IMR-90 (cell line): ENCODE data around the gene CACNG7. TPM values are rescaled to one million over a fixed set of nuclear protein-coding genes. Genes with fewer than 3 reads are reported as not detected.

Source experiments
- ATAC-seq: fragments of 200-7000 bp; cut with Tn5 transposase; 2 replicates; pipeline ENCODE4 v1.9.1; 2020; ENCODE audit warnings: low read depth, mild to moderate bottlenecking, moderate library complexity
- BruUV-seq: library from RNA; stranded (reverse); fragments of 400-500 nt; replicated peaks from 2 replicates; lab custom pipeline; 2021; lab: Mats Ljungman, UMichigan
- CTCF ChIA-PET: fragments of 300-600 bp; formaldehyde crosslinking; extraction: SDS; loops from one replicate; lab custom pipeline; 2021; ENCODE audit warnings: antibody characterized with exemption; lab: Yijun Ruan, JAX
- POLR2A ChIA-PET: fragments of 300-600 bp; sonication (Branson Sonifier 250); formaldehyde crosslinking; loops from one replicate; lab custom pipeline; 2022; ENCODE audit warnings: antibody characterized with exemption; ENCODE audit not compliant: unreplicated experiment; lab: Charles Lee
- DNase-seq: peaks from one replicate; pipeline ENCODE4 v3.0.0; 2013
- H2AFZ ChIP-seq: replicated peaks from 2 replicates; pipeline ENCODE3; 2013; ENCODE audit warnings: low read length, mild to moderate bottlenecking; ENCODE audit not compliant: poor library complexity
- H2AK5ac ChIP-seq: 2 replicates; pipeline ENCODE4 v1.6.1; 2013; ENCODE audit warnings: low read depth, low read length, inconsistent platforms
- H2AK9ac ChIP-seq: replicated peaks from 2 replicates; pipeline ENCODE3; 2013; ENCODE audit warnings: mild to moderate bottlenecking, low read depth, low read length, moderate library complexity; ENCODE audit not compliant: poor library complexity
- H2BK120ac ChIP-seq: 2 replicates; pipeline ENCODE4 v1.6.1; 2013; ENCODE audit warnings: low read depth, low read length, inconsistent platforms
- H2BK15ac ChIP-seq: 3 replicates; pipeline ENCODE4 v1.6.1; 2013; ENCODE audit warnings: low read depth, low read length, inconsistent platforms
- H2BK20ac ChIP-seq: 2 replicates; pipeline ENCODE4 v1.6.1; 2013; ENCODE audit warnings: low read depth, mild to moderate bottlenecking, inconsistent platforms, low read length, moderate library complexity
- H2BK5ac ChIP-seq: 2 replicates; pipeline ENCODE4 v1.6.1; 2013; ENCODE audit warnings: mild to moderate bottlenecking, low read depth, low read length, inconsistent platforms; ENCODE audit not compliant: poor library complexity, severe bottlenecking
- H3K14ac ChIP-seq: replicated peaks from 2 replicates; pipeline ENCODE4 v1.6.1; 2013; ENCODE audit warnings: low read depth, low read length, inconsistent platforms
- H3K18ac ChIP-seq: 2 replicates; pipeline ENCODE4 v1.6.1; 2013; ENCODE audit warnings: low read depth, low read length, control low read depth
- H3K23ac ChIP-seq: 2 replicates; pipeline ENCODE4 v1.6.1; 2013; ENCODE audit warnings: low read depth, low read length, inconsistent platforms
- H3K27ac ChIP-seq: 2 replicates; pipeline ENCODE4 v1.5.1; 2013; ENCODE audit warnings: mild to moderate bottlenecking, control low read depth, low read length; ENCODE audit not compliant: insufficient read depth
- H3K27me3 ChIP-seq: 2 replicates; pipeline ENCODE4 v1.6.1; 2013; ENCODE audit warnings: low read length; ENCODE audit not compliant: control insufficient read depth, insufficient read depth
- H3K36me3 ChIP-seq: 2 replicates; pipeline ENCODE4 v1.6.1; 2013; ENCODE audit warnings: low read length, mixed read lengths; ENCODE audit not compliant: control insufficient read depth, insufficient read depth
- H3K4ac ChIP-seq: 2 replicates; pipeline ENCODE4 v1.6.1; 2013; ENCODE audit warnings: low read depth, low read length, inconsistent platforms
- H3K4me1 ChIP-seq: 2 replicates; pipeline ENCODE4 v1.6.1; 2013; ENCODE audit warnings: low read length, mixed read lengths; ENCODE audit not compliant: control insufficient read depth, insufficient read depth
- H3K4me2 ChIP-seq: 2 replicates; pipeline ENCODE4 v1.6.1; 2013; ENCODE audit warnings: low read depth, mild to moderate bottlenecking, control low read depth, low read length, moderate library complexity
- H3K4me3 ChIP-seq: 2 replicates; pipeline ENCODE4 v1.5.1; 2013; ENCODE audit warnings: low read depth, mild to moderate bottlenecking, control low read depth, low read length, moderate library complexity; ENCODE audit not compliant: insufficient read depth
- H3K56ac ChIP-seq: 2 replicates; pipeline ENCODE4 v1.6.1; 2013; ENCODE audit warnings: low read length, inconsistent platforms; ENCODE audit not compliant: insufficient read depth; ENCODE audit errors: extremely low read depth
- H3K79me1 ChIP-seq, 2 experiments: 2 replicates each; pipeline ENCODE4 v1.6.1; 2013; ENCODE audit warnings: low read length in 2 of 2, inconsistent platforms in 1 of 2, low read depth in 1 of 2
- H3K9ac ChIP-seq: 2 replicates; pipeline ENCODE4 v1.6.1; 2013; ENCODE audit warnings: low read depth, low read length, control low read depth
- H3K9me1 ChIP-seq: 2 replicates; pipeline ENCODE4 v1.6.1; 2013; ENCODE audit warnings: low read length, inconsistent platforms; ENCODE audit not compliant: insufficient read depth
- H3K9me3 ChIP-seq: 2 replicates; pipeline ENCODE4 v1.6.1; 2013; ENCODE audit warnings: low read length; ENCODE audit not compliant: control insufficient read depth, insufficient read depth
- H4K20me1 ChIP-seq: 2 replicates; pipeline ENCODE4 v1.6.1; 2013; ENCODE audit warnings: low read length, inconsistent platforms; ENCODE audit not compliant: insufficient read depth
- H4K5ac ChIP-seq: 2 replicates; pipeline ENCODE4 v1.6.1; 2013; ENCODE audit warnings: mild to moderate bottlenecking, low read depth, low read length, control low read depth
- H4K8ac ChIP-seq, 2 experiments: 2 replicates each; pipeline ENCODE4 v1.6.1; 2013; ENCODE audit warnings: low read depth in 2 of 2, low read length in 2 of 2, control low read depth in 1 of 2, inconsistent platforms in 1 of 2
- H4K91ac ChIP-seq: 2 replicates; pipeline ENCODE4 v1.6.1; 2013; ENCODE audit warnings: low read depth, low read length, inconsistent platforms; ENCODE audit not compliant: insufficient read depth
- CEBPB ChIP-seq: IDR thresholded peaks from 2 replicates; pipeline ENCODE4 v1.6.1; 2012; ENCODE audit warnings: low read depth, low read length, improper control_type of control experiment
- CHD1 ChIP-seq: IDR thresholded peaks from 2 replicates; pipeline ENCODE4 v1.6.1; 2012; ENCODE audit warnings: low read depth, low read length, improper control_type of control experiment
- FOS ChIP-seq: fragments of 150-350 bp; IDR thresholded peaks from 2 replicates; pipeline ENCODE4 v1.6.1; 2016; ENCODE audit warnings: low read depth, low read length
- MAZ ChIP-seq: IDR thresholded peaks from 2 replicates; pipeline ENCODE4 v1.6.1; 2012; ENCODE audit warnings: low read depth, mild to moderate bottlenecking, low read length, improper control_type of control experiment, moderate library complexity, borderline replicate concordance
- MXI1 ChIP-seq: IDR thresholded peaks from 2 replicates; pipeline ENCODE4 v1.6.1; 2012; ENCODE audit warnings: low read depth, mild to moderate bottlenecking, low read length, moderate library complexity, borderline replicate concordance
- NFE2L2 ChIP-seq: fragments of 150-350 bp; IDR thresholded peaks from 2 replicates; pipeline ENCODE4 v1.6.1; 2016; ENCODE audit warnings: low read depth, mild to moderate bottlenecking, low read length
- WGBS, 2 experiments: methylation state at CpG; one replicate each; pipeline versions ENCODE4 v1.1.5 to v1.1.7; 2013; ENCODE audit warnings: missing lambda C conversion rate in 2 of 2; ENCODE audit not compliant: insufficient read length in 1 of 2; ENCODE audit errors: extremely low coverage in 2 of 2; 5-methylcytosine and 5-hydroxymethylcytosine counted together
- dilution Hi-C: fragments of 300-500 bp; cut with HindIII; formaldehyde crosslinking; loops from one replicate; pipeline ENCODE4 v1.14.3; 2018; ENCODE audit warnings: low sequenced_read_pairs; ENCODE audit not compliant: unreplicated experiment
- in situ Hi-C: fragments of 300-500 bp; cut with MboI; formaldehyde crosslinking; loops from 3 replicates; pipeline ENCODE4 v1.14.3; 2019; ENCODE audit warnings: low sequenced_read_pairs, inconsistent platforms, mixed read lengths
- intact Hi-C: fragments of 100-400 bp; cut with micrococcal nuclease; formaldehyde crosslinking; loops from 2 replicates; pipeline ENCODE4 v1.10.0; 2022
- polyA plus RNA-seq, 3 experiments: library from polyadenylated mRNA; depleted of rRNA; stranded (reverse); fragments of >200 nt; gene quantifications; 2 replicates each; pipeline ENCODE4 v1.2.3, GENCODE V29; 2012; ENCODE audit warnings: low replicate concordance in 1 of 3
- total RNA-seq: library from RNA; depleted of rRNA; stranded (reverse); fragments of >200 nt; gene quantifications from 2 replicates; pipeline ENCODE4 v1.2.3, GENCODE V29; 2012
- TF ChIP-seq, protein P1 (sequence below): conservative IDR thresholded peaks from 2 replicates; pipeline ENCODE4 v1.5.1; 2012; ENCODE audit warnings: mild to moderate bottlenecking, low read depth, low read length, improper control_type of control experiment

The CACNG7 gene
- total and polyA plus RNA-seq, 2 of the 4 experiments (the other 2 are of a cell fraction): 0.36 to 6.7 TPM

DNA sequence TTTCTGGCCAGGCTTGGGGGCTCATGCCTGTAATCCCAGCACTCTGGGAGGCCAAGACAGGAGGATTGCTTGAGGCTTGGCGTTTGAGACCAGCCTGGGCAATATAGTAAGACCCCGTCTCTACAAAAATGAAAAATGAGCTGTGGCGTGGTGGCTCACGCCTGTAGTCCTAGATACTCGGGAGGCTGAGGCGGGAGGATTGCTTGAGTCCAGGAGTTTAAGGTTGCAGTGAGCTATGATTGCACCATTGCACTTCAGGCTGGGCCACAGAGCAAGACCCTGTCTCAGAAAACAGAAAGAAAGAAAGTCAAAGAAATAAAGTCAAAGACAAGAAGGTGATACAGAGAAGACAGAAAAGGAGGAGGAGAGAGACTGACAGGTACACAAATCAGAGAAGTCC is 79.9 kb downstream of the CACNG7 start:
- no peak overlapping the region for H2AFZ ChIP-seq
- peaks cover 32% of the 10 kb centered on the region; the same call in 1 of the 2 replicates for H3K27me3 ChIP-seq
- no peaks in the 10 kb centered on the region for H3K9me1 ChIP-seq
- H3K9ac ChIP-seq: no peak overlapping the region
- H3K14ac ChIP-seq: no peak overlapping the region
- DNase-seq: no peak
- no peak overlapping the region for H3K4me2 ChIP-seq
- H4K8ac ChIP-seq: no peak overlapping the region
- no peak overlapping the region for H2AK5ac ChIP-seq
- H3K79me1 ChIP-seq: no peaks in the 10 kb centered on the region
- no peak overlapping the region for H4K5ac ChIP-seq
- no peak overlapping the region for H3K27ac ChIP-seq
- H2BK5ac ChIP-seq: no peak overlapping the region
- no peak overlapping the region for H3K23ac ChIP-seq
- 64% methylated on average over 3 of the region's 6 CpGs; no CpG with 5 or more reads in 1 of the 2 experiments for WGBS, 2 experiments
- no peak overlapping the region for H3K18ac ChIP-seq
- no peaks in the 10 kb centered on the region for H3K36me3 ChIP-seq
- TF ChIP-seq FOS (no peak), MAZ (no peak), CEBPB (no peak), NFE2L2 (no peak), CHD1 (no peak), MXI1 (no peak)
- TF ChIP-seq, protein P1, sequence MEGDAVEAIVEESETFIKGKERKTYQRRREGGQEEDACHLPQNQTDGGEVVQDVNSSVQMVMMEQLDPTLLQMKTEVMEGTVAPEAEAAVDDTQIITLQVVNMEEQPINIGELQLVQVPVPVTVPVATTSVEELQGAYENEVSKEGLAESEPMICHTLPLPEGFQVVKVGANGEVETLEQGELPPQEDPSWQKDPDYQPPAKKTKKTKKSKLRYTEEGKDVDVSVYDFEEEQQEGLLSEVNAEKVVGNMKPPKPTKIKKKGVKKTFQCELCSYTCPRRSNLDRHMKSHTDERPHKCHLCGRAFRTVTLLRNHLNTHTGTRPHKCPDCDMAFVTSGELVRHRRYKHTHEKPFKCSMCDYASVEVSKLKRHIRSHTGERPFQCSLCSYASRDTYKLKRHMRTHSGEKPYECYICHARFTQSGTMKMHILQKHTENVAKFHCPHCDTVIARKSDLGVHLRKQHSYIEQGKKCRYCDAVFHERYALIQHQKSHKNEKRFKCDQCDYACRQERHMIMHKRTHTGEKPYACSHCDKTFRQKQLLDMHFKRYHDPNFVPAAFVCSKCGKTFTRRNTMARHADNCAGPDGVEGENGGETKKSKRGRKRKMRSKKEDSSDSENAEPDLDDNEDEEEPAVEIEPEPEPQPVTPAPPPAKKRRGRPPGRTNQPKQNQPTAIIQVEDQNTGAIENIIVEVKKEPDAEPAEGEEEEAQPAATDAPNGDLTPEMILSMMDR: no peak
- POLR2A ChIA-PET: no interaction called here
- no peak overlapping the region for H3K4me3 ChIP-seq
- H3K56ac ChIP-seq: no peak overlapping the region
- intact Hi-C loops (no loop called here), in situ Hi-C loops (no loop called here), dilution Hi-C loops (no loop called here)
- no peaks in the 10 kb centered on the region for H4K20me1 ChIP-seq
- H2BK120ac ChIP-seq: no peak overlapping the region
- H2BK20ac ChIP-seq: no peak overlapping the region
- no peak overlapping the region for H3K4ac ChIP-seq
- BruUV-seq: no TSS peak
- no peak overlapping the region for H2BK15ac ChIP-seq
- no peaks in the 10 kb centered on the region for H3K9me3 ChIP-seq
- H4K91ac ChIP-seq: no peak overlapping the region
- CTCF ChIA-PET: no interaction called here
- ATAC-seq: no peak
- no peak overlapping the region for H2AK9ac ChIP-seq
- H3K4me1 ChIP-seq: no peaks in the 10 kb centered on the region
